GM12878 (cell line): ENCODE measurements around the gene PPP3CA. TPM values are rescaled to one million over a fixed set of nuclear protein-coding genes. Genes with fewer than 3 reads are reported as not detected.

Experiments
- ATAC-seq: fragments of 200-7000 bp; cut with Tn5 transposase; 3 replicates; pipeline ENCODE4 v1.9.1; 2020; ENCODE audit warnings: mild to moderate bottlenecking, moderate library complexity
- BruUV-seq: library from RNA; stranded (reverse); fragments of 400-500 nt; replicated peaks from 2 replicates; lab custom pipeline; 2021; lab: Mats Ljungman, UMichigan
- CTCF ChIA-PET: fragments of 300-600 bp; sonication (Branson Sonifier 250); formaldehyde crosslinking; extraction: SDS; loops from one replicate; lab custom pipeline; 2021; ENCODE audit warnings: inconsistent platforms; lab: Yijun Ruan, JAX
- POLR2A ChIA-PET: fragments of 350-600 bp; formaldehyde crosslinking; extraction: SDS; loops from one replicate; lab custom pipeline; 2021; ENCODE audit warnings: inconsistent platforms; lab: Charles Lee
- RAD21 ChIA-PET: fragments of 300-600 bp; sonication (Branson Sonifier 250); formaldehyde crosslinking; loops from one replicate; lab custom pipeline; 2023; ENCODE audit warnings: antibody characterized with exemption; ENCODE audit not compliant: unreplicated experiment; lab: Charles Lee
- SMC1A ChIA-PET: fragments of 300-600 bp; sonication (Branson Sonifier 250); formaldehyde crosslinking; loops from one replicate; lab custom pipeline; 2023; ENCODE audit not compliant: unreplicated experiment, uncharacterized antibody; lab: Charles Lee
- DNase-seq: peaks from one replicate; pipeline ENCODE4 v3.0.0-alpha.2; 2011; ENCODE audit warnings: low read depth, low spot score
- FAIRE-seq: peaks from 3 replicates; lab custom pipeline; 2011; peaks lifted over from hg19 to GRCh38; lab: Jason Lieb, UNC
- H2AFZ ChIP-seq: 2 replicates; pipeline ENCODE4 v1.6.0; 2011; ENCODE audit warnings: low read depth, low read length, control low read depth; ENCODE audit not compliant: control insufficient read depth
- H3K27ac ChIP-seq: 2 replicates; pipeline ENCODE4 v1.5.1; 2011; ENCODE audit warnings: control low read depth; ENCODE audit not compliant: control insufficient read depth, insufficient read depth
- H3K27me3 ChIP-seq, 2 experiments: replicated peaks in 1 of 2; 2 replicates each; pipeline versions ENCODE4 v1.6.0 to v1.6.1; 2011; ENCODE audit warnings: low read length in 1 of 2; ENCODE audit not compliant: control insufficient read depth in 2 of 2, insufficient read depth in 2 of 2
- H3K36me3 ChIP-seq, 2 experiments: 2 replicates each; pipeline ENCODE4 v1.5.1; 2011; ENCODE audit warnings: low read length in 1 of 2; ENCODE audit not compliant: control insufficient read depth in 2 of 2, insufficient read depth in 2 of 2
- H3K4me1 ChIP-seq: 2 replicates; pipeline ENCODE4 v1.6.1; 2011; ENCODE audit warnings: mild to moderate bottlenecking, low read length, moderate library complexity, mixed read lengths; ENCODE audit not compliant: control insufficient read depth, insufficient read depth
- H3K4me2 ChIP-seq: 2 replicates; pipeline ENCODE4 v1.6.0; 2011; ENCODE audit warnings: control low read depth; ENCODE audit not compliant: control insufficient read depth, insufficient read depth
- H3K4me3 ChIP-seq: fragments of 200-600 bp; sonication (generic); 2 replicates; pipeline ENCODE4 v1.5.1; 2016
- H3K79me2 ChIP-seq: 2 replicates; pipeline ENCODE4 v1.6.0; 2011; ENCODE audit warnings: low read length; ENCODE audit not compliant: control insufficient read depth, insufficient read depth
- H3K9ac ChIP-seq: 2 replicates; pipeline ENCODE4 v1.8.0; 2011; ENCODE audit warnings: low read length, control low read depth, mixed read lengths; ENCODE audit not compliant: control insufficient read depth, insufficient read depth
- H3K9me3 ChIP-seq: replicated peaks from 3 replicates; pipeline ENCODE4 v1.5.1; 2011; ENCODE audit warnings: mild to moderate bottlenecking, low read length; ENCODE audit not compliant: control insufficient read depth, insufficient read depth
- H4K20me1 ChIP-seq: 2 replicates; pipeline ENCODE4 v1.6.0; 2011; ENCODE audit not compliant: control insufficient read depth, insufficient read depth
- BCLAF1 ChIP-seq: fragments of 450-650 bp; IDR thresholded peaks from 2 replicates; pipeline ENCODE4 v1.6.1; 2017; ENCODE audit warnings: antibody characterized with exemption, mild to moderate bottlenecking, moderate library complexity
- SREBF2 ChIP-seq: IDR thresholded peaks from 2 replicates; pipeline ENCODE4 v1.6.1; 2012; ENCODE audit warnings: mild to moderate bottlenecking, low read length
- SUPT20H ChIP-seq: IDR thresholded peaks from 2 replicates; pipeline ENCODE4 v1.6.1; 2011; ENCODE audit warnings: low read depth, mild to moderate bottlenecking, low read length, moderate library complexity, borderline replicate concordance; ENCODE audit not compliant: control insufficient read depth
- WGBS: methylation state at CpG from one replicate; pipeline ENCODE4 v1.1.6; 2016; ENCODE audit warnings: low lambda C conversion rate; ENCODE audit not compliant: insufficient replicate concordance, insufficient coverage; ENCODE audit errors: missing lambda C conversion rate; 5-methylcytosine and 5-hydroxymethylcytosine counted together
- in situ Hi-C: fragments of 300-500 bp; cut with MboI; formaldehyde crosslinking; loops from 9 replicates; pipeline ENCODE4 v1.14.3; 2018; ENCODE audit warnings: mixed read lengths
- intact Hi-C: fragments of 100-400 bp; cut with micrococcal nuclease; formaldehyde crosslinking; loops from one replicate; pipeline ENCODE4 v1.14.2; 2022; ENCODE audit not compliant: unreplicated experiment
- polyA plus RNA-seq, 11 experiments: library from polyadenylated mRNA; depleted of rRNA in 4 of 11; unstranded in 6 of 11; stranded (reverse) in 5 of 11; fragments of >200 nt; fragmentation: Nextera tagmentation in 4 of 11; fragmentation: Illumina TruSeq in 1 of 11; extraction: Ambion mirVana in 4 of 11; extraction: Trizol in 1 of 11; gene quantifications; 1 replicate in 1 of 11; 2 replicates in 10 of 11; pipeline versions ENCODE4 v1.2.1 to v1.2.3, GENCODE V29; 2011 to 2016; ENCODE audit warnings: inconsistent platforms in 2 of 11, missing spikeins in 2 of 11, low read depth in 1 of 11
- total RNA-seq, 4 experiments: library from RNA; depleted of rRNA in 3 of 4; stranded (reverse); fragments of >200 nt in 3 of 4; fragmentation: Illumina TruSeq in 1 of 4; extraction: Trizol in 1 of 4; gene quantifications; 2 replicates each; pipeline versions ENCODE4 v1.2.1 to v1.2.3, GENCODE V29; 2013 to 2021

PPP3CA gene
- total and polyA plus RNA-seq, 10 of the 15 experiments (the other 5 are each of a cell fraction or from before 2014, with no cell fraction given), result 0.33 to 9.0 (median 1.0) TPM

- no peak for TF ChIP-seq BCLAF1
These were observed 332.9 kb downstream of the PPP3CA start (continued) for GRCh38 chr4:101014417-101014816.

- in situ Hi-C loops (loop anchor here (10.0 to 25.0 kb wide), 3 partner anchors 186 to 1174 kb away; no protein-coding TSS in a partner anchor), intact Hi-C loops (no loop called here)
- Histone ChIP-seq H3K79me2 (no peaks in the 10 kb centered on the region), H4K20me1 (no peaks in the 10 kb centered on the region), H2AFZ (no peak overlapping the region), H3K9me3 (peaks cover 2% of the 10 kb centered on the region; the same call in 1 of the 3 replicates), H3K4me2 (no peak overlapping the region), H3K4me1 (peaks cover 35% of the 10 kb centered on the region), H3K27ac (no peak overlapping the region), H3K27me3 (no peaks in the 10 kb centered on the region), H3K9ac (no peak overlapping the region), H3K4me3 (no peak overlapping the region), H3K36me3 (no peaks in the 10 kb centered on the region)
- SMC1A ChIA-PET, result interaction anchor here (1.0 to 2.5 kb wide), 5 partner anchors 8 to 516 kb away, joined by 3 to 13 read pairs (median 3); no protein-coding TSS in a partner anchor
- RAD21 ChIA-PET, result interaction anchor here (1.6 kb wide), 1 partner anchor 9 kb away, joined by 6 read pairs; no protein-coding TSS in a partner anchor
- TF ChIP-seq SUPT20H (no peak), SREBF2 (no peak)
- no peak for DNase-seq
- no TSS peak for BruUV-seq
- no peak for ATAC-seq
- 35% methylated on average over 1 of the region's 1 CpG for WGBS
- CTCF ChIA-PET, result interaction anchor here (0.8 to 1.2 kb wide), 3 partner anchors 13 to 165 kb away, joined by 3 read pairs; no protein-coding TSS in a partner anchor
- POLR2A ChIA-PET, result no interaction called here
- no peak for FAIRE-seq
These were observed 336.3 kb downstream of the PPP3CA start for GRCh38 chr4:101010987-101011386.
